ENCODE data around the gene STAP2.
"Not testable (repeated sequence)": the region's sequence is repeated elsewhere in the genome, so short reads cannot be mapped to it uniquely, and the experiment has no call there.

Gene STAP2

GRCh38 chr19:4277191-4277696, 61.4 kb downstream of the STAP2 start:
- no peak for DNase-seq (ENCODE audit: extremely low read depth in 1 of 2, low read depth in 1 of 2)

- DNase-seq (ENCODE audit: extremely low read depth in 1 of 2, low read depth in 1 of 2): not testable (repeated sequence)
Observed at GRCh38 chr19:4274321-4274686, 64.3 kb downstream of the STAP2 start.
